SK-N-SH (cell line): Measurements from ENCODE around the gene LRFN4. TPM values are rescaled to one million over a fixed set of nuclear protein-coding genes. Genes with fewer than 3 reads are reported as not detected.

ENCODE experiments used
- CTCF ChIA-PET: fragments of 300-600, 350-600 bp; formaldehyde crosslinking; extraction: SDS; loops from one replicate; lab custom pipeline; 2021; lab: Yijun Ruan, JAX
- POLR2A ChIA-PET: fragments of 350-600 bp; sonication (Branson Sonifier 250); formaldehyde crosslinking; extraction: SDS; loops from one replicate; lab custom pipeline; 2020; ENCODE audit warnings: antibody characterized with exemption, inconsistent platforms; lab: Yijun Ruan, JAX
- DNase-seq: peaks from one replicate; pipeline ENCODE4 v3.0.0; 2012
- H2AFZ ChIP-seq: fragments of 200-600 bp; sonication (generic); 2 replicates; pipeline ENCODE4 v1.8.1; 2016; ENCODE audit warnings: antibody characterized with exemption, mild to moderate bottlenecking, low read depth
- H3F3A ChIP-seq: fragments of 200-600 bp; sonication (generic); replicated peaks from 2 replicates; pipeline ENCODE3; 2016; ENCODE audit warnings: antibody characterized with exemption, mild to moderate bottlenecking; ENCODE audit not compliant: insufficient read depth
- H3K27ac ChIP-seq, 2 experiments: fragments of 200-500 bp in 1 of 2; fragments of 200-600 bp in 1 of 2; sonication (Bioruptor generic) in 1 of 2; sonication (generic), shearing (Covaris generic) in 1 of 2; 2 replicates each; pipeline versions ENCODE4 v1.5.1 to v1.6.1; 2014 to 2016; ENCODE audit warnings: low read depth in 2 of 2, inconsistent platforms in 1 of 2, low read length in 1 of 2, mild to moderate bottlenecking in 1 of 2, mixed read lengths in 1 of 2
- H3K27me3 ChIP-seq: fragments of 200-600 bp; sonication (generic), shearing (Covaris generic); 2 replicates; pipeline ENCODE4 v1.6.1; 2016; ENCODE audit warnings: mixed run types; ENCODE audit not compliant: insufficient read depth
- H3K36me3 ChIP-seq, 2 experiments: fragments of 200-500 bp in 1 of 2; fragments of 200-600 bp in 1 of 2; sonication (Bioruptor generic) in 1 of 2; sonication (generic) in 1 of 2; replicated peaks in 1 of 2; 2 replicates each; pipeline versions ENCODE3 to v1.5.1; 2014 to 2016; ENCODE audit warnings: low read length in 1 of 2, mild to moderate bottlenecking in 1 of 2; ENCODE audit not compliant: insufficient read depth in 2 of 2, control insufficient read depth in 1 of 2
- H3K4me1 ChIP-seq, 2 experiments: fragments of 200-500 bp in 1 of 2; fragments of 200-600 bp in 1 of 2; sonication (Bioruptor generic) in 1 of 2; sonication (generic), shearing (Covaris generic) in 1 of 2; 2 replicates each; pipeline versions ENCODE4 v1.5.1 to v1.6.1; 2014 to 2016; ENCODE audit warnings: low read depth in 1 of 2, low read length in 1 of 2, mixed run types in 1 of 2; ENCODE audit not compliant: insufficient read depth in 2 of 2, control insufficient read depth in 1 of 2
- H3K4me2 ChIP-seq: fragments of 200-600 bp; sonication (generic), shearing (Covaris generic); 2 replicates; pipeline ENCODE4 v1.6.1; 2017; ENCODE audit warnings: mixed run types
- H3K4me3 ChIP-seq, 2 experiments: fragments of 200-500 bp in 1 of 2; fragments of 200-600 bp in 1 of 2; sonication (Bioruptor generic) in 1 of 2; sonication (generic), shearing (Covaris generic) in 1 of 2; 2 replicates each; pipeline versions ENCODE4 v1.5.1 to v1.8.1; 2014 to 2016; ENCODE audit warnings: low read depth in 2 of 2, inconsistent platforms in 1 of 2, low read length in 1 of 2, mild to moderate bottlenecking in 1 of 2, mixed read lengths in 1 of 2, moderate library complexity in 1 of 2
- H3K79me2 ChIP-seq: fragments of 200-600 bp; sonication (generic); 2 replicates; pipeline ENCODE4 v1.8.1; 2017; ENCODE audit warnings: mild to moderate bottlenecking; ENCODE audit not compliant: insufficient read depth
- H3K9ac ChIP-seq: fragments of 200-600 bp; sonication (generic); 2 replicates; pipeline ENCODE4 v1.6.1; 2017; ENCODE audit warnings: mixed run types
- H3K9me2 ChIP-seq: fragments of 200-600 bp; sonication (generic); 2 replicates; pipeline ENCODE4 v1.6.1; 2017; ENCODE audit warnings: mixed run types
- H3K9me3 ChIP-seq: fragments of 200-600 bp; sonication (generic); 2 replicates; pipeline ENCODE4 v1.6.1; 2017; ENCODE audit warnings: mixed run types, mild to moderate bottlenecking, moderate library complexity
- H4K20me1 ChIP-seq: fragments of 200-600 bp; sonication (generic); 2 replicates; pipeline ENCODE4 v1.6.1; 2017; ENCODE audit warnings: mild to moderate bottlenecking, mixed run types; ENCODE audit not compliant: insufficient read depth
- FOXJ3 ChIP-seq: sonication (generic); formaldehyde crosslinking; IDR thresholded peaks from 2 replicates; pipeline ENCODE4 v1.5.1; 2020; ENCODE audit warnings: mild to moderate bottlenecking, missing genetic modification reagents
- IRF3 ChIP-seq: fragments of 150-350 bp; IDR thresholded peaks from 2 replicates; pipeline ENCODE4 v1.6.1; 2016; ENCODE audit warnings: mild to moderate bottlenecking, low read depth, low read length
- JUND ChIP-seq: IDR thresholded peaks from 2 replicates; pipeline ENCODE4 v1.4.0; 2012
- NFIC ChIP-seq: IDR thresholded peaks from 2 replicates; pipeline ENCODE4 v1.4.0; 2012; ENCODE audit warnings: borderline replicate concordance
- RFX5 ChIP-seq: IDR thresholded peaks from 2 replicates; pipeline ENCODE4 v1.6.1; 2012; ENCODE audit warnings: mild to moderate bottlenecking, improper control_type of control experiment, low read length
- SIN3A ChIP-seq: IDR thresholded peaks from 2 replicates; pipeline ENCODE4 v1.6.1; 2012; ENCODE audit warnings: low read depth, mild to moderate bottlenecking, low read length, moderate library complexity, borderline replicate concordance
- TAF1 ChIP-seq: IDR thresholded peaks from 2 replicates; pipeline ENCODE4 v1.6.1; 2012; ENCODE audit warnings: low read depth, mild to moderate bottlenecking, low read length, moderate library complexity, borderline replicate concordance
- YY1 ChIP-seq: IDR thresholded peaks from 2 replicates; pipeline ENCODE4 v1.4.0; 2012; ENCODE audit warnings: low read depth, mild to moderate bottlenecking
- WGBS: methylation state at CpG from one replicate; pipeline ENCODE4 v1.1.6; 2017; ENCODE audit warnings: low lambda C conversion rate; 5-methylcytosine and 5-hydroxymethylcytosine counted together
- polyA plus RNA-seq, 3 experiments: library from polyadenylated mRNA; depleted of rRNA; stranded (reverse); fragments of >200 nt; gene quantifications; 2 replicates each; pipeline ENCODE4 v1.2.3, GENCODE V29; 2012

The LRFN4 gene
- polyA plus RNA-seq, 1 of the 3 experiments (the other 2 are of a cell fraction) = 15.9 TPM

- TF ChIP-seq IRF3 (no peak), YY1 (no peak)
- TF ChIP-seq, all 33 proteins: peak for 0
Observed at GRCh38 chr11:66870131-66870530, 13.3 kb downstream of the LRFN4 start (continued).

GRCh38 chr11:66870616-66871520, 14.0 kb downstream of the LRFN4 start:
- DNase-seq = no peak
- Histone ChIP-seq H3K9ac (no peak overlapping the region), H3K4me2 (no peak overlapping the region), H3F3A (no peaks in the 10 kb centered on the region), H3K36me3 (no peaks in the 10 kb centered on the region), H3K4me3 (no peak overlapping the region), H3K4me1 (no peaks in the 10 kb centered on the region), H4K20me1 (no peaks in the 10 kb centered on the region), H3K27ac (no peak overlapping the region), H2AFZ (no peak overlapping the region), H3K27me3 (no peaks in the 10 kb centered on the region), H3K9me2 (no peaks in the 10 kb centered on the region), H3K79me2 (no peaks in the 10 kb centered on the region), H3K9me3 (no peaks in the 10 kb centered on the region)
- no peak for TF ChIP-seq RFX5
- no peak for TF ChIP-seq NFIC
- no peak for TF ChIP-seq JUND
- TF ChIP-seq IRF3 = no peak
- TF ChIP-seq SIN3A = no peak
- ChIA-PET POLR2A (no interaction called here), CTCF (interaction anchor here (0.7 to 2.0 kb wide), 4 partner anchors 12 to 33 kb away, joined by 3 to 8 read pairs (median 3); no protein-coding TSS in a partner anchor)
- 93% methylated on average over 21 of the region's 39 CpGs for WGBS

- POLR2A ChIA-PET = no interaction called here
- Histone ChIP-seq H3K4me1 (no peaks in the 10 kb centered on the region; a peak in 1 of 4 replicates), H3K27me3 (no peaks in the 10 kb centered on the region), H3K4me3 (no peak overlapping the region), H3F3A (no peaks in the 10 kb centered on the region), H3K27ac (no peak overlapping the region), H2AFZ (no peak overlapping the region), H3K79me2 (no peaks in the 10 kb centered on the region), H3K9me3 (no peaks in the 10 kb centered on the region), H3K9ac (no peak overlapping the region), H3K4me2 (no peak overlapping the region), H3K9me2 (no peaks in the 10 kb centered on the region), H3K36me3 (no peaks in the 10 kb centered on the region), H4K20me1 (no peaks in the 10 kb centered on the region)
- CTCF ChIA-PET = interaction anchor here (0.8 to 2.0 kb wide), 4 partner anchors 12 to 105 kb away, joined by 3 to 8 read pairs (median 4); no protein-coding TSS in a partner anchor
- TF ChIP-seq TAF1 (no peak), FOXJ3 (CRISPR knock-in tag) (no peak)
- 100% methylated on average over 13 of the region's 18 CpGs for WGBS
- no peak for DNase-seq
Observed at GRCh38 chr11:66871521-66871901, 14.6 kb downstream of the LRFN4 start.
